H1 (cell line): ENCODE data around the gene LMAN1L. TPM values are rescaled to one million over a fixed set of nuclear protein-coding genes. Genes with fewer than 3 reads are reported as not detected.

Source experiments
- CTCF ChIP-seq, 3 experiments: IDR thresholded peaks; 1 replicate in 2 of 3; 2 replicates in 1 of 3; pipeline versions ENCODE4 v1.5.1 to v1.6.1; 2011; ENCODE audit warnings: low read length in 3 of 3, mild to moderate bottlenecking in 3 of 3, inconsistent platforms in 2 of 3, low read depth in 1 of 3, moderate library complexity in 1 of 3; ENCODE audit not compliant: insufficient read depth in 1 of 3; ENCODE audit errors: control extremely low read depth in 1 of 3
- FOSL1 ChIP-seq: IDR thresholded peaks from 2 replicates; pipeline ENCODE4 v1.6.1; 2011; ENCODE audit warnings: mild to moderate bottlenecking, low read depth, low read length, moderate library complexity; ENCODE audit not compliant: insufficient read depth
- NRF1 ChIP-seq: IDR thresholded peaks from 2 replicates; pipeline ENCODE4 v1.6.1; 2011; ENCODE audit warnings: mild to moderate bottlenecking, low read depth, low read length, improper control_type of control experiment
- POLR2A ChIP-seq, 2 experiments: IDR thresholded peaks; 1 replicate in 1 of 2; 2 replicates in 1 of 2; pipeline ENCODE4 v1.6.1; 2011; ENCODE audit warnings: low read depth in 2 of 2, low read length in 2 of 2, mild to moderate bottlenecking in 2 of 2; ENCODE audit errors: control extremely low read depth in 1 of 2
- TEAD4 ChIP-seq: IDR thresholded peaks from 2 replicates; pipeline ENCODE4 v1.6.1; 2012; ENCODE audit warnings: low read depth, low read length, inconsistent platforms, mixed read lengths
- polyA plus RNA-seq, 7 experiments: library from polyadenylated mRNA; depleted of rRNA in 3 of 7; stranded (reverse) in 5 of 7; unstranded in 2 of 7; fragments of >200 nt in 5 of 7; fragments of 200-250 nt in 2 of 7; gene quantifications; 1 replicate in 5 of 7; 2 replicates in 1 of 7; 4 replicates in 1 of 7; pipeline versions ENCODE4 v1.2.1 to v1.2.3, GENCODE V29; 2011 to 2013; ENCODE audit warnings: missing spikeins in 2 of 7, mixed read lengths in 2 of 7
- total RNA-seq: library from RNA; stranded (reverse); fragmentation: NEBNext Ultra II Directional; extraction: Animal tissue kit (Norgen Biotek cat#: 25700); gene quantifications from 2 replicates; pipeline ENCODE4 v1.2.1, GENCODE V29; 2021

Gene LMAN1L
- total and polyA plus RNA-seq, 2 of the 8 experiments (the other 6 are each of a cell fraction or from before 2014, with no cell fraction given), result not detected

GRCh38 chr15:74768099-74768770 lies 44.4 kb upstream of the LMAN1L start (continued):
- TF ChIP-seq CTCF (IDR thresholded peaks at IDR 0.05; ENCODE audit: control extremely low read depth in 1 of 3, insufficient read depth in 1 of 3, low read depth in 1 of 3, low read length in 3 of 3) (no peak), NRF1 (no peak), TEAD4 (no peak), FOSL1 (no peak), POLR2A (IDR thresholded peaks at IDR 0.05; ENCODE audit: control extremely low read depth in 1 of 2, low read depth in 2 of 2, low read length in 2 of 2) (no peak)
